Erythroblast (primary cell): ENCODE measurements around the gene CMTM2.
A peak's percentile ranks its signal among the peaks of the same experiment; 100 is the strongest.
"Not testable (repeated sequence)": the region's sequence is repeated elsewhere in the genome, so short reads cannot be mapped to it uniquely, and the experiment has no call there.

Source experiments
- DNase-seq, 2 experiments: peaks; one replicate each; lab custom pipeline; 2025; lab: John Stamatoyannopoulos, UW
- GATA1 ChIP-seq: IDR thresholded peaks from 2 replicates; pipeline ENCODE4 v1.6.1; 2011; ENCODE audit warnings: low read depth, mild to moderate bottlenecking, control low read depth, low read length, moderate library complexity
- POLR2A ChIP-seq: IDR thresholded peaks from 2 replicates; pipeline ENCODE4 v1.6.1; 2011; ENCODE audit warnings: mild to moderate bottlenecking, low read length

Gene CMTM2

DNA sequence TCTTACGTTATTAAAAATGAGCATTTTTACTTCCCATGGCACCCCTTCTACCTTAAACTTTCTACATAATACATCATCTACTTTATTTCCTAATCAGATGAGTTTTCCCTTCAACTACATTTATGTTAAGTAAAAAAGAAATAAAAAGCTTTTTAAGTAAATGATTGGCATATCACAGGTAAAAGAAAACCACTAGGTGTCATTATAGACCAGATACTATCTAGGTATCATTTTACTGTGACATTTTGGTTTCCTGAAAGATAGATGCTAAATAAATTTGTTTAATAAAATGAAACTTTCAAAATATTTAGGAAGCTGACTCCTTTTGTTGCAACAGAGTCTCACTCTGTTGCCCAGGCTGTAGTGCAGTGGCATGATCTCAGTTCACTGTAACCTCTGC, 16.9 kb upstream of the CMTM2 start:
- no peak for DNase-seq
- TF ChIP-seq GATA1 (no peak), POLR2A (no peak)

- DNase-seq, result peak; percentile 40 to 79
- TF ChIP-seq POLR2A, result no peak
- no peak for TF ChIP-seq GATA1
Observed at GRCh38 chr16:66562986-66563385, 16.3 kb upstream of the CMTM2 start.

DNA sequence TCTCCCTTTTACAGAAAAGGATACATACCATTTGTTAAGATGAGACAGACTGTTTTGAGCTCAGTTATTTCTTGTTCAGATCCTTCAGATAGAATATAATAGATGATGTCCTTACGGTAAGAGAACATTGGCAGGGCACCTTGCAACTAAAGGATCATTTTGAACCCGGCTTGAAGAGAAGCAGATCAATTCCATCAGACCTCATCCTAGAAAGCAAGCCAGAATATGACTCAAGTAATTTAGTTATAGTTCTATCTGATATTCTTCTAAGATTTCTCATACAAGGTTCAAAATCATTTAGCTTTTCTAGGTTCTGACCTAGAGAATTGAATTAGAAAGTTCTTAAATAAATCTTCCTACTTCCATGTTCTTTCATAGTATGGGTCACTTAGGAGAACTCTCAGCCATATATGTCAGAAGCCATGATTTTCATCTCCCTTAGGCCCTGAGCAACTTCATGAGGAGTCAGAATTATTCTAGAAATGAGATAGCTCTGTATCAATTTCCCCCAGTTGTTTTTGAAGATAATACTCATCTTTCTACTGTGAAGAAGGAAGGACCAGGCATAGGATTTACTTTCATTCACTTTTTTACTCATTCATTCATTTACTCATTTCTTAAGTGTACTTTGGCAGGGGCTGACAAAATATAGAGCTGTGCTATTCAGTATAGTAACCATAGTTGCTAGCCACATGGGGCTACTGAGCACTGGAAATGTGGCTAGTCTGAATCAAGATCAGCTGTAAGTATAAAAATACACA, 15.5 kb upstream of the CMTM2 start:
- DNase-seq, result peak in 1 of 2 experiments; percentile 17
- TF ChIP-seq POLR2A (no peak), GATA1 (no peak)

DNA sequence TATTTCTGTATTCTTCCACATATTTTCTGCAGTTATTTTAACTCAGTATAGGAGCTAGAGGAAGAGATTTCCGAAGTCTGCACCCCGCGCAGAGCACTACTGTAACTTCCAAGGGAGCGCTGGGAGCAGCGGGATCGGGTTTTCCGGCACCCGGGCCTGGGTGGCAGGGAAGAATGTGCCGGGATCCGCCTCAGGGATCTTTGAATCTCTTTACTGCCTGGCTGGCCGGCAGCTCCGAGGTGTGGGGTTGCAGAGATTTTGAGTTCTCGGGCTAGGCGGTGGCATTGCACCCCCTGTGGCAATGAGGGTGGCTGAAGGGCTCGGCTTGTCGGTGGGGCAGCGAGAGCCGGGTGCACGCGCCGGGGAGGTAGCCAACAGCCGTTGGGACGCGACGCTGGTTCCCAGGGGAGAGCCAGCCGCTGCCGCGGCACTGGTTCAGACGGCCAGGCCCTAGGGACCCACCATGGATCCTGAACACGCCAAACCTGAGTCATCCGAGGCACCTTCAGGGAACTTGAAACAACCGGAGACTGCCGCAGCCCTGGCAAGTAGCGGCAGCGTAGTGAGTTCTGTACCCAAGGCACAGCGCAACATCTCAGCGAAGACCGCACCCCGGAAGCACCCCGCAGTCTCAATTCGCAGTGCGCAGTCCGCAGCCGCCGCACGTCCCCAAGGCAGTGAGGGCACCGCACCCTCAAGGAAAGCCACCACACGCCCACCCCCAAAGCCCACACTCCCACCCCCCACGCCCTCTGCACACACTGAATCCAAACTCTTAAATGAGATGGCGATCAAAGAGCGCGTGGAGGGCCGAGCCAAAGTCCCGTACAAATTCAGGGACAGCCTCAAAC, 13.0 kb upstream of the CMTM2 start, which contains the start of gene CMTM1:
CMTM1 (plus strand) TSS at position 389 of the 851 bp plus-strand sequence; CDS start at position 464, 75 bp downstream.
- TF ChIP-seq POLR2A (no peak), GATA1 (no peak)
- DNase-seq, result no peak

GRCh38 chr16:66567270-66567669, 12.0 kb upstream of the CMTM2 start:
- not testable (repeated sequence) for DNase-seq

- DNase-seq, result no peak
- no peak for TF ChIP-seq GATA1
- TF ChIP-seq POLR2A, result no peak
Observed at GRCh38 chr16:66568355-66568754, 10.9 kb upstream of the CMTM2 start.

DNA sequence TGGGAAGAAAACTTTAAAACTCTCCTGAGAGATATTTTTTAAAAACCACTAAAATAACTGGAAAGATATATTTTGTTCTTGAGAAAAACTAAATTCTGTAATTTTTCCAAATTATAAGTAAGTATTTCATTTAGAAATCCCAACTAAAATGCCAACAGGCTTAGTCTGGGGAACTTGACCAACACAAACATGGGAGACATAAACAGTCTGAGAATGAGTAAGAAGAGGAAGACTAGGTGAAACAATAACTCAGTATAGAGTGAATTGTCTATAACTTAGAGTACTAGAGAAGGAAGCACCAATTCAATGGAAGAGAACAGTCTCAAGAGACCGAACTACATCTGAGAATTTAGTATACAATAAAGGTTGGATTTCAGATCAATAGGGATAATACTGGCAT, 10.1 kb upstream of the CMTM2 start:
- DNase-seq, result no peak
- TF ChIP-seq POLR2A (no peak), GATA1 (no peak)

DNA sequence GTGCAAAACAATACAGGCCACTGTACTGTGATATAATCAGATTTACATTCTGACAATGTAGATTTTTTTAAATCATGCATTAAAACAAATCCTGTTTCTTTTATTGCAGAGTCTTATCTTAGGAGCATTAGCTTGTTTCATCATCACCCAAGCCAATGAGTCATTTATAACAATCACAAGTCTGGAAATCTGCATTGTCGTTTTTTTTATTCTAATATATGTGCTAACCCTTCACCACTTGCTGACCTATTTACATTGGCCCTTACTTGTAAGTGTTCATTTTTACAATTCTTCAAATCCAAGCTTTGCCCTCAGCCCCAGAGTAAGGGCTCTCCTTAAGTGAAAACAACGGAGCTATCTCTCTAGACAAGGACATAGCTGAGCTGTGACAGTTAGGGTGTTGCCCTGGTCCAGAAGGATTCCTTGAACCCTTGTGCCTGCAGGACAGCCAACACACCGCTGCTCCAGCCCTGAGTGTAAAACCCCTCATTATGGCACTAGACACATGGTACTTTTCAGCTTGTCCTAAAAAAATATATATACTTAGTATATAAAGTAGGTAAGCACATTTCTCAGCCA, 9.3 kb upstream of the CMTM2 start:
- DNase-seq, result peak; percentile 36 to 44
- TF ChIP-seq POLR2A (no peak), GATA1 (no peak)

GRCh38 chr16:66572356-66572755, 6.9 kb upstream of the CMTM2 start:
- DNase-seq, result peak; percentile 37 to 40

DNA sequence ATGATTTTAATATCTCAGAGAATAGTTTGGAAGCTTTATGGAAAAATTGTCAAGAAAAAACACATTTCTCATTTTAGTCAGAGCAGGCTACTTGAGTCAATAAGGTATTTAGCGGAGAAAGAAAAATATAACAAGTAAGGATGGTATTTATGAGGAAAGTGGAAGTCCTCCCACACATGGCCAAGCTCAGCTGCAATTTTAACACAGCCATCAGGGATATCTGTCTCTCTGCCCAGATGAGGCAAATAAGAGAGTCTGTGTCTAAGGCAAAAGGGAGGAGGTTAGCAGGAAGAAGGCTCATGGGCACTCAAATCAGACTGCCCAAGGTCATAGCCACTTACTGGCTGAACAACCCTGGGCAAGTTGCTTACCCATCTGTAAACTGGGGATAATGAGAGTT, 5.2 kb upstream of the CMTM2 start:
- TF ChIP-seq POLR2A (no peak), GATA1 (no peak)
- peak; percentile 32 to 50 for DNase-seq

More at GRCh38 chr16:66572356-66572755, 6.9 kb upstream of the CMTM2 start:
- no peak for TF ChIP-seq GATA1

- TF ChIP-seq POLR2A, result no peak
- TF ChIP-seq GATA1, result no peak
Observed at GRCh38 chr16:66574531-66574930, 4.7 kb upstream of the CMTM2 start.

GRCh38 chr16:66575060-66575459, 4.2 kb upstream of the CMTM2 start:
- DNase-seq, result peak; percentile 27 to 51
- TF ChIP-seq POLR2A (no peak), GATA1 (no peak)

More at GRCh38 chr16:66574531-66574930, 4.7 kb upstream of the CMTM2 start:
- DNase-seq, result peak; percentile 32 to 65

DNA sequence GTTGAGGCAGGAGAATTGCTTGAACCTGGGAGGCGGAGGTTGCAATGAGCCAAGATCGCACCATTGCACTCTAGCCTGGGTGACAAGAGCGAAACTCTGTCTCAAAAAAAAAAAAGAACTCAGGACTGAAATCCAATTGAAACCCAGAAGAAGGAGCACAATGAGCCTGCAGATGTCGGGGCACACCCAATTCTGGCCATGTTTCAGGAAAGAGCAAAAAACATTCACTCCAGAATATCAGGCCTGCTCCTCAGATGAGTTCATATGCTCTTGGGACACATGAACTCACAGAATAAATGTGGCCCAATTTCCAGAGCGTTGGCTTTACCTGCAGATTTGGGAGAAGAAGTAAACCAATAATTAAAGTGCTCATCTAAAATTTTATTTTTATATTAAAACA, 3.0 kb upstream of the CMTM2 start:
- no peak for DNase-seq

More for the DNA sequence above, 3.0 kb upstream of the CMTM2 start:
- TF ChIP-seq GATA1, result no peak
- TF ChIP-seq POLR2A, result no peak
